ENCODE measurements around the gene CAPN8. TPM values are rescaled to one million over a fixed set of nuclear protein-coding genes. Genes with fewer than 3 reads are reported as not detected.

CAPN8 gene
- total RNA-seq, 2 experiments from 2014 or later: not detected

DNA sequence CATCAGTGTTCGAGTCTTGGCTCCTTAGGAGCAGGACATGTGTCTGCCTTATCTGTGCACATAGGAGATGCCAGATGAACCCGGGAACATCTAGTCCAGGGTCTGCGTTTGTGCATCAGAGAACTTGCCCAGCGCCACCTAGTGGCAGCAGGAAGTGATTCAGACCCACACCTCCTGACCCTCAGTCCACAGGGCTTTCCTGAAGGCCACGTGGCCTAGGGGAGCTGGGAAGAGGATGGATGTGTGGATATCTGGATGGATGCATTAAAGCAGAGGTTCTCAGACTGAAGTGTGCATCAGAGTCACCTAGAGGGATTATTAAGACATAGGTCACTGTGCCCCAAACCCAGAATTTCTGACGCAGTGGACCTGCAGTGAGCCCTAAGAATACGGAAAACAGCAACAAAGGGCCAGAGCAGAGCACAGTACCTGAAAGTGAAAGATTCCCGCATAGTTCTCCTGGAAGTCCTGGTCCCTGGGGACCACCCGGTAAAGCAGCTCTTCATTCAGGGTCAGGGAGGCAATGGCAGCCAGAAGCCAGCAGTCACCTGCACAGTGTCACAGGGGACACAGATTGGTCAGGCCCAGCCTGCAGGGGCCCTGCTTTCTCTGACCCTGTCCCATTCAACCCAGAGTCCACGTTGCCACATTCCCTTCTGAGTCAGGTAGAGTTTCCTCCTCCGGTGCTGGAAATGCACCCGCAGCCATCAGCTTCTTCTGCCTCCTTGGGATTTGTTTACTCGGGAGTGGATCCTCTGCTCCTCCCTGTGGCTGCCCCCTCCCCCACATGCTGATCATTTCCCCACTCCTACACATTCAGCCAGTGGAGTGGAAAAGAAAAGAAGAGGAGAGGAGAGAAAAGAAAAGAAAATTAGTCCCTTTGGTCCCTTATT, 37.0 kb downstream of the CAPN8 start:
- Mint-ChIP-seq H3K4me3 (no peak overlapping the region), H3K4me1 (ENCODE audit: low read depth) (no peaks in the 10 kb centered on the region), H3K9me3 (no peaks in the 10 kb centered on the region), H3K36me3 (ENCODE audit: low read depth) (no peaks in the 10 kb centered on the region), H3K27me3 (peaks cover 4% of the 10 kb centered on the region), H3K27ac (no peak overlapping the region)
- POLR2A ChIA-PET: interaction anchor here (1.2 kb wide), 1 partner anchor 10 kb away, joined by 4 read pairs; no protein-coding TSS in a partner anchor
- DNase-seq (peak; percentile 65), ATAC-seq (peak; percentile 74)
- intact Hi-C loops (cut with micrococcal nuclease): no loop called here
- CTCF ChIA-PET: interaction anchor here (0.9 to 2.4 kb wide), 21 partner anchors 9 to 495 kb away, joined by 3 to 12 read pairs (median 3); no protein-coding TSS in a partner anchor
- TF ChIP-seq, protein P1, sequence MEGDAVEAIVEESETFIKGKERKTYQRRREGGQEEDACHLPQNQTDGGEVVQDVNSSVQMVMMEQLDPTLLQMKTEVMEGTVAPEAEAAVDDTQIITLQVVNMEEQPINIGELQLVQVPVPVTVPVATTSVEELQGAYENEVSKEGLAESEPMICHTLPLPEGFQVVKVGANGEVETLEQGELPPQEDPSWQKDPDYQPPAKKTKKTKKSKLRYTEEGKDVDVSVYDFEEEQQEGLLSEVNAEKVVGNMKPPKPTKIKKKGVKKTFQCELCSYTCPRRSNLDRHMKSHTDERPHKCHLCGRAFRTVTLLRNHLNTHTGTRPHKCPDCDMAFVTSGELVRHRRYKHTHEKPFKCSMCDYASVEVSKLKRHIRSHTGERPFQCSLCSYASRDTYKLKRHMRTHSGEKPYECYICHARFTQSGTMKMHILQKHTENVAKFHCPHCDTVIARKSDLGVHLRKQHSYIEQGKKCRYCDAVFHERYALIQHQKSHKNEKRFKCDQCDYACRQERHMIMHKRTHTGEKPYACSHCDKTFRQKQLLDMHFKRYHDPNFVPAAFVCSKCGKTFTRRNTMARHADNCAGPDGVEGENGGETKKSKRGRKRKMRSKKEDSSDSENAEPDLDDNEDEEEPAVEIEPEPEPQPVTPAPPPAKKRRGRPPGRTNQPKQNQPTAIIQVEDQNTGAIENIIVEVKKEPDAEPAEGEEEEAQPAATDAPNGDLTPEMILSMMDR (IDR thresholded peaks at IDR 0.05): peak; percentile 86

DNA sequence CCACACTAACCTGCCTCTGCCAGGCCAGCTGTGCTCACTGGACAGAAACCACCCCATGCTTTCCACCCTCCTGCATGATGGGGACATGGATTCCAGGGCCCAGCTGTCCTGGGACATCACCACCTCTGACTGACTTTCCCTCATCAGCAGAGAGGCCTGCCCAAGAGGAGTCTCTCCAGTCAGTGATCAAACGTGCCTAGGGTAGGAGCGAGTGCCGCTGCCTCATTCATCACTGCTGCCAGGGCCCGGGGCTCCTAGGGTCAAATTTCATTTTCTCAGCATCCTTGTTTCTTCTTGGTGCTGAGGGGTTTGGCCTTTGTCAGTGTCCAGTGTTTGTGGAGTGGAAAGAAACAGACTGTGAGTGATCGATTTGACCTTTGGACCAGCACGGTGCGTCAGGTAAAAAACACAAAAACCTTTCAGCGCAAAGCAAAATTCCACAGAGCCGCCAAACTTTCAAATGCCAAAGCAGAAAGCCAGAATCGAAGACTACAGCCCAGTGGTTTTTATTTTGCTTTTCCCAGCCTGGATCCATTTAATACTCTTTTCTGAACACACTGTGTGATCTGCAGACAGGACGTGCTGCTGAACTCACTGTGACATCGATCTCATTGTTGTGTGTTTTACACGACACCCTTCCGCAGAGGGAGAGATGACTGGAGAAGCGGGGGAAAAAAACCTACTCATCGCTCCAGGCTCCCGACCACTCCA, 43.2 kb downstream of the CAPN8 start:
- Mint-ChIP-seq H3K4me3 (no peak overlapping the region), H3K27ac (no peak overlapping the region), H3K27me3 (no peaks in the 10 kb centered on the region), H3K4me1 (ENCODE audit: low read depth) (no peaks in the 10 kb centered on the region), H3K9me3 (no peaks in the 10 kb centered on the region), H3K36me3 (ENCODE audit: low read depth) (no peaks in the 10 kb centered on the region)
- TF ChIP-seq, protein P1 (IDR thresholded peaks at IDR 0.05): no peak
- DNase-seq (no peak), ATAC-seq (no peak)
- CTCF ChIA-PET: no interaction called here
- intact Hi-C loops (cut with micrococcal nuclease): no loop called here
- POLR2A ChIA-PET: no interaction called here

DNA sequence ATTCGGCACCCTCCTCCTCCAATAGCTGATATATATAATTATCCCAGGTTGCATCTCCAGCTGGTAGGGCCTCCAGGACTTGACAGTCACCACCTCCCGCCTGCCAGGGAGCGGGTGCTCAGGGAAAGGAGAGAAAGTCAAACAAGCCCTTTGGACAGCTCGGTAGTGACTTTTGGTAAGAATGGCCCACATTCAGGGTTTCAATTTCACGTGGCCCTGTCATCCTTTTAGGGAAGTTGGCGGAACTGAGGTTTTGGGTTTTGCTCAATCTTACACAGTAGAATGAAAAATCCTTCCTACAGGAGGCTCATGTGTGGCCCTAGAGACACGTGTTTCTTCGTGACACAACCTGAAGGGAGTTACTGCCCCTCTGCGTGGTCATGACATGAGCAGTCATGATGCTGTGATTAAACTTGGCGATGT, 44.2 kb downstream of the CAPN8 start:
- no peak for ATAC-seq
- no peaks in the 10 kb centered on the region for H3K9me3 Mint-ChIP-seq
- no peaks in the 10 kb centered on the region for H3K4me1 Mint-ChIP-seq (ENCODE audit: low read depth)
- no peak overlapping the region for H3K4me3 Mint-ChIP-seq
- H3K27me3 Mint-ChIP-seq: no peaks in the 10 kb centered on the region
- TF ChIP-seq, protein P1 (IDR thresholded peaks at IDR 0.05): no peak
- DNase-seq: no peak
- ChIA-PET POLR2A (no interaction called here), CTCF (interaction anchor here (1.2 to 2.2 kb wide), 2 partner anchors 12 to 65 kb away, joined by 3 to 9 read pairs; no protein-coding TSS in a partner anchor)
- H3K36me3 Mint-ChIP-seq (ENCODE audit: low read depth): no peaks in the 10 kb centered on the region
- intact Hi-C loops (cut with micrococcal nuclease): no loop called here
- no peak overlapping the region for H3K27ac Mint-ChIP-seq

DNA sequence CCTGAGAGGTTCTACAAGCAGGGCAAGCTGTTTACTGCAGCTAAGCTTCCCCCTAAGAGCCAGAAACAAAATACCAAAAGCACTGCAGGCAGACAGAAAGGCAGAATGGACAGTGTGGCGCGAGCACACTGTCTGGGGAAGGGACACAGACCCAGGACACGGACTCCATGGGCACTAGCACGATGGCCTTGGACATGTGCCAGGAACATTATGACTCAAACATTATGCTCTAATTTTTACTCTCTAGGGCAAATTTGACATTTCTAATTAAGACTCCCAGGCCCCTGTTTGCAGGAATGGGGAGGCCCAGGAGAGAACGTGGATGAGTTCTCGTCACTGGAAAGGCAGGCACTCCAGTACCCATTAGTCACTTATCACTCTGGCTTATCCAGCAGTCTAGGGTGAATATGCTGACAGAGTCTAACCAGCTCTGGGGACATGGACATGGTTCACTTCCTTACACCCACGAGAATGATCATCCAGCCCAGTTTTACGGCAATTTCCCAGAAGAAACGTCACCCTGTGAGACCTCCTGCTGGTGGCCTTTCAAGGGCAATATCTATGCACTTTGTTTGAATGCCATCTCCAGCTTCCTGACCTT, 45.1 kb downstream of the CAPN8 start:
- intact Hi-C loops (cut with micrococcal nuclease): no loop called here
- H3K27ac Mint-ChIP-seq: no peak overlapping the region
- CTCF ChIA-PET: interaction anchor here (1.2 to 2.2 kb wide), 3 partner anchors 8 to 64 kb away, joined by 3 to 9 read pairs (median 7); no protein-coding TSS in a partner anchor
- H3K36me3 Mint-ChIP-seq (ENCODE audit: low read depth): no peaks in the 10 kb centered on the region
- H3K4me3 Mint-ChIP-seq: no peak overlapping the region
- POLR2A ChIA-PET: no interaction called here
- H3K9me3 Mint-ChIP-seq: no peaks in the 10 kb centered on the region
- H3K4me1 Mint-ChIP-seq (ENCODE audit: low read depth): no peaks in the 10 kb centered on the region
- ATAC-seq: no peak
- no peaks in the 10 kb centered on the region for H3K27me3 Mint-ChIP-seq
- TF ChIP-seq, protein P1 (IDR thresholded peaks at IDR 0.05): no peak
- no peak for DNase-seq
